A549 (cell line): ENCODE data around the gene HMGCS1. TPM values are rescaled to one million over a fixed set of nuclear protein-coding genes. Genes with fewer than 3 reads are reported as not detected.

Source experiments
- ATAC-seq, 2 experiments: fragments of 200-7000 bp in 1 of 2; fragments of >200 bp in 1 of 2; cut with Nextera tagmentation in 1 of 2; cut with Tn5 transposase in 1 of 2; 3 replicates each; pipeline versions ENCODE4 v1.8.0 to v1.9.1; 2018 to 2020; ENCODE audit warnings: mild to moderate bottlenecking in 1 of 2, moderate library complexity in 1 of 2
- CTCF ChIA-PET: fragments of 300-600 bp; sonication (Branson Sonifier 250); formaldehyde crosslinking; extraction: SDS; loops from one replicate; lab custom pipeline; 2021; ENCODE audit warnings: antibody characterized with exemption, inconsistent platforms; lab: Yijun Ruan, JAX
- POLR2A ChIA-PET: fragments of 350-600 bp; formaldehyde crosslinking; extraction: SDS; loops from one replicate; lab custom pipeline; 2021; ENCODE audit warnings: antibody characterized with exemption, inconsistent platforms; lab: Yijun Ruan, JAX
- DNase-seq, 2 experiments: peaks; one replicate each; pipeline versions ENCODE4 v3.0.0 to v3.0.0-alpha.2; 2011 to 2016; ENCODE audit warnings: low read depth in 1 of 2, low spot score in 1 of 2
- FAIRE-seq: peaks from 2 replicates; lab custom pipeline; 2011; peaks lifted over from hg19 to GRCh38; lab: Jason Lieb, UNC
- H3K27ac ChIP-seq, 2 experiments: fragments of >200 bp; sonication (Bioruptor Twin); formaldehyde crosslinking; 3 replicates each; pipeline ENCODE4 v1.5.1; 2016 to 2017
- H3K4me1 ChIP-seq: fragments of >200 bp; sonication (Bioruptor Twin); formaldehyde crosslinking; 3 replicates; pipeline ENCODE4 v1.6.1; 2016
- H3K4me2 ChIP-seq: fragments of >200 bp; sonication (Bioruptor Twin); formaldehyde crosslinking; 3 replicates; pipeline ENCODE4 v1.6.1; 2016
- H3K4me3 ChIP-seq: fragments of >200 bp; sonication (Bioruptor Twin); formaldehyde crosslinking; 3 replicates; pipeline ENCODE4 v1.5.1; 2016
- H3K9me3 ChIP-seq: fragments of >200 bp; sonication (Bioruptor Twin); formaldehyde crosslinking; 3 replicates; pipeline ENCODE4 v1.6.1; 2016
- CBX2 ChIP-seq: fragments of 200-600 bp; sonication (generic); IDR thresholded peaks from 2 replicates; pipeline ENCODE4 v1.6.1; 2016; ENCODE audit warnings: low read depth, mild to moderate bottlenecking, borderline replicate concordance
- CTCF ChIP-seq: fragments of >200 bp; sonication (Bioruptor Twin); formaldehyde crosslinking; IDR thresholded peaks from 3 replicates; pipeline ENCODE4 v1.5.1; 2016
- EHMT2 ChIP-seq: fragments of 200-600 bp; sonication (generic); IDR thresholded peaks from 2 replicates; pipeline ENCODE4 v1.6.1; 2016; ENCODE audit warnings: antibody characterized with exemption, low read depth, mild to moderate bottlenecking, moderate library complexity
- EP300 ChIP-seq, 2 experiments: fragments of >200 bp; sonication (Bioruptor Twin); formaldehyde crosslinking; IDR thresholded peaks; 2 replicates in 1 of 2; 3 replicates in 1 of 2; pipeline ENCODE4 v1.6.1; 2016 to 2017
- ESRRA ChIP-seq: fragments of 150-350 bp; IDR thresholded peaks from 2 replicates; pipeline ENCODE4 v1.6.1; 2014; ENCODE audit warnings: mild to moderate bottlenecking, low read length, borderline replicate concordance
- HEYL ChIP-seq: fragments of 250-450 bp; sonication (Bioruptor Pico); IDR thresholded peaks from 2 replicates; pipeline ENCODE4 v1.8.0; 2021; ENCODE audit warnings: mild to moderate bottlenecking, moderate library complexity
- HMGXB4 ChIP-seq: fragments of 250-450 bp; sonication (Bioruptor Pico); IDR thresholded peaks from 2 replicates; pipeline ENCODE4 v1.5.0; 2021; ENCODE audit warnings: mild to moderate bottlenecking, moderate library complexity, borderline replicate concordance
- HOXB13 ChIP-seq: fragments of 250-450 bp; sonication (Bioruptor Pico); IDR thresholded peaks from 2 replicates; pipeline ENCODE4 v1.5.0; 2020; ENCODE audit warnings: low read depth, mild to moderate bottlenecking, moderate library complexity
- MAX ChIP-seq: IDR thresholded peaks from 2 replicates; pipeline ENCODE4 v1.6.1; 2012
- MAZ ChIP-seq: fragments of 150-350 bp; IDR thresholded peaks from 2 replicates; pipeline ENCODE4 v1.6.1; 2014; ENCODE audit warnings: antibody characterized with exemption, low read depth, low read length, borderline replicate concordance
- MYC ChIP-seq: IDR thresholded peaks from 2 replicates; pipeline ENCODE4 v1.6.1; 2012; ENCODE audit warnings: mild to moderate bottlenecking, inconsistent platforms, low read length, improper control_type of control experiment, borderline replicate concordance
- NFE2L2 ChIP-seq: fragments of 150-350 bp; conservative IDR thresholded peaks from 2 replicates; pipeline ENCODE4 v1.6.1; 2014; ENCODE audit warnings: low read length
- PBX3 ChIP-seq: IDR thresholded peaks from 2 replicates; pipeline ENCODE4 v1.6.1; 2012
- RAD21 ChIP-seq, 2 experiments: fragments of >200 bp in 1 of 2; sonication (Bioruptor Twin) in 1 of 2; formaldehyde crosslinking in 1 of 2; IDR thresholded peaks in 1 of 2; conservative IDR thresholded peaks in 1 of 2; 2 replicates in 1 of 2; 3 replicates in 1 of 2; pipeline ENCODE4 v1.6.1; 2012 to 2018; ENCODE audit warnings: inconsistent platforms in 1 of 2
- RFX5 ChIP-seq: fragments of 450-650 bp; IDR thresholded peaks from 2 replicates; pipeline ENCODE4 v1.7.1; 2014; ENCODE audit warnings: antibody characterized with exemption, mild to moderate bottlenecking, moderate library complexity
- RNF2 ChIP-seq: fragments of 200-600 bp; sonication (generic); IDR thresholded peaks from 2 replicates; pipeline ENCODE4 v1.6.1; 2016; ENCODE audit warnings: low read depth, mild to moderate bottlenecking, antibody characterized with exemption, moderate library complexity, borderline replicate concordance
- SMC3 ChIP-seq: fragments of >200 bp; sonication (Bioruptor Twin); formaldehyde crosslinking; IDR thresholded peaks from 3 replicates; pipeline ENCODE4 v1.6.1; 2018; ENCODE audit warnings: inconsistent platforms
- SREBF2 ChIP-seq: fragments of 450-650 bp; IDR thresholded peaks from 2 replicates; pipeline ENCODE4 v1.6.1; 2014; ENCODE audit warnings: mild to moderate bottlenecking, moderate library complexity
- USF2 ChIP-seq: fragments of 450-650 bp; IDR thresholded peaks from 2 replicates; pipeline ENCODE4 v1.6.1; 2014; ENCODE audit warnings: antibody characterized with exemption
- ZSCAN20 ChIP-seq: fragments of 250-450 bp; sonication (Bioruptor Pico); IDR thresholded peaks from 2 replicates; pipeline ENCODE4 v1.8.0; 2022; ENCODE audit warnings: mild to moderate bottlenecking, moderate library complexity
- WGBS: methylation state at CpG from one replicate; pipeline ENCODE4 v1.1.6; 2017; ENCODE audit errors: missing lambda C conversion rate; 5-methylcytosine and 5-hydroxymethylcytosine counted together
- polyA plus RNA-seq, 4 experiments: library from polyadenylated mRNA; depleted of rRNA in 3 of 4; stranded (reverse); fragments of >200 nt; fragmentation: RNase III in 1 of 4; extraction: RNeasy Plus Mini Kit Qiagen cat#74134 plus additional on column Dnase treatment in 1 of 4; gene quantifications; 2 replicates in 3 of 4; 3 replicates in 1 of 4; pipeline ENCODE4 v1.2.3, GENCODE V29; 2011 to 2017

The HMGCS1 gene
- polyA plus RNA-seq, 2 of the 4 experiments (the other 2 are of a cell fraction) = 64.8 to 72.8 TPM

GRCh38 chr5:43305948-43306565 is 7.2 kb downstream of the HMGCS1 start:
- no peaks in the 10 kb centered on the region for H3K9me3 ChIP-seq
- ATAC-seq = peak; percentile 73 to 89
- peak; percentile 35 to 74 for DNase-seq
- no peak overlapping the region for H3K27ac ChIP-seq
- WGBS = 8% methylated on average over 1 of the region's 1 CpG
- H3K4me2 ChIP-seq = no peak overlapping the region
- H3K4me1 ChIP-seq = peaks cover 38% of the 10 kb centered on the region
- CTCF ChIA-PET = interaction anchor here (0.7 to 5.1 kb wide), 16 partner anchors 10 to 401 kb away, joined by 3 to 34 read pairs (median 4); no protein-coding TSS in a partner anchor
- no peak for FAIRE-seq
- POLR2A ChIA-PET = interaction anchor here (0.6 kb wide), 1 partner anchor 185 kb away, joined by 4 read pairs; no protein-coding TSS in a partner anchor
- TF ChIP-seq HOXB13 (CRISPR knock-in tag) (no peak), RAD21 (conservative IDR thresholded peaks at IDR 0.05 in 1 of 2, IDR thresholded peaks at IDR 0.05 in 1 of 2) (peak; percentile 49 to 57; a peak in 4 of 5 replicates), CTCF (peak; percentile 70), SMC3 (peak; percentile 75)
- no peak overlapping the region for H3K4me3 ChIP-seq

GRCh38 chr5:43304525-43304924 is 8.7 kb downstream of the HMGCS1 start:
- Histone ChIP-seq H3K4me1 (peaks cover 23% of the 10 kb centered on the region; the same call in 2 of the 3 replicates), H3K4me3 (no peak overlapping the region), H3K27ac (no peak overlapping the region), H3K9me3 (no peaks in the 10 kb centered on the region), H3K4me2 (no peak overlapping the region)
- DNase-seq (no peak), ATAC-seq (no peak), FAIRE-seq (no peak)
- CTCF ChIA-PET = interaction anchor here (0.6 to 5.1 kb wide), 4 partner anchors 9 to 336 kb away, joined by 3 to 34 read pairs (median 9); no protein-coding TSS in a partner anchor
- 53% methylated on average over 1 of the region's 1 CpG for WGBS
- TF ChIP-seq ESRRA = no peak
- POLR2A ChIA-PET = no interaction called here

- FAIRE-seq = no peak
- ChIA-PET CTCF (interaction anchor here (1.4 to 5.1 kb wide), 3 partner anchors 10 to 86 kb away, joined by 3 to 34 read pairs (median 8); partner anchors contain the start of gene HMGCS1), POLR2A (no interaction called here)
- TF ChIP-seq USF2 (no peak), HEYL (CRISPR knock-in tag) (no peak), RNF2 (no peak), MYC (no peak), PBX3 (no peak), CTCF (no peak), NFE2L2 (no peak), HMGXB4 (CRISPR knock-in tag) (no peak), ZSCAN20 (CRISPR knock-in tag) (no peak), MAX (no peak), MAZ (no peak), RFX5 (no peak), SMC3 (no peak), EHMT2 (no peak), SREBF2 (no peak), EP300 (IDR thresholded peaks at IDR 0.05) (no peak), CBX2 (no peak)
- Histone ChIP-seq H3K4me1 (peaks cover 12% of the 10 kb centered on the region; the same call in 2 of the 3 replicates), H3K27ac (no peak overlapping the region), H3K4me3 (no peak overlapping the region), H3K4me2 (no peak overlapping the region), H3K9me3 (no peaks in the 10 kb centered on the region)
- no peak; a peak in 1 of 6 replicates for ATAC-seq
- DNase-seq = no peak
- 95% methylated on average over 4 of the region's 4 CpGs for WGBS
Observed at GRCh38 chr5:43303242-43303641, 10.0 kb downstream of the HMGCS1 start.
